CD14-positive monocyte (primary cell): ENCODE measurements around the gene NOCT. TPM values are rescaled to one million over a fixed set of nuclear protein-coding genes. Genes with fewer than 3 reads are reported as not detected.
A peak's percentile ranks its signal among the peaks of the same experiment; 100 is the strongest.

Source experiments
- DNase-seq, 3 donors: peaks; one replicate each; pipeline ENCODE4 v3.0.0-alpha.2; 2011 to 2022
- H2AFZ ChIP-seq: 2 replicates; pipeline ENCODE4 v1.6.0; 2012; ENCODE audit warnings: mild to moderate bottlenecking, low read depth, low read length, inconsistent platforms; ENCODE audit not compliant: insufficient read depth, poor library complexity, severe bottlenecking
- H3K27ac ChIP-seq, 2 donors: 1 replicate in 1 of 2; 2 replicates in 1 of 2; pipeline ENCODE4 v1.5.1; 2012 to 2013; ENCODE audit warnings: low read length in 2 of 2, control low read depth in 1 of 2, inconsistent platforms in 1 of 2, low read depth in 1 of 2, mild to moderate bottlenecking in 1 of 2
- H3K27me3 ChIP-seq, 2 donors: one replicate each; pipeline versions ENCODE4 v1.6.0 to v1.6.1; 2011 to 2013; ENCODE audit warnings: low read length in 2 of 2; ENCODE audit not compliant: control insufficient read depth in 2 of 2, insufficient read depth in 2 of 2
- H3K36me3 ChIP-seq, 2 donors: replicated peaks in 1 of 2; 1 replicate in 1 of 2; 2 replicates in 1 of 2; pipeline versions ENCODE4 v1.5.1 to v1.6.1; 2012 to 2013; ENCODE audit warnings: low read length in 2 of 2, control low read depth in 1 of 2, inconsistent platforms in 1 of 2, mild to moderate bottlenecking in 1 of 2; ENCODE audit not compliant: insufficient read depth in 2 of 2, control insufficient read depth in 1 of 2
- H3K4me1 ChIP-seq, 2 donors: 1 replicate in 1 of 2; 2 replicates in 1 of 2; pipeline versions ENCODE4 v1.5.1 to v1.6.1; 2012 to 2013; ENCODE audit warnings: low read length in 2 of 2, control low read depth in 1 of 2, inconsistent platforms in 1 of 2, mild to moderate bottlenecking in 1 of 2, moderate library complexity in 1 of 2; ENCODE audit not compliant: insufficient read depth in 2 of 2, control insufficient read depth in 1 of 2
- H3K4me2 ChIP-seq: replicated peaks from 2 replicates; pipeline ENCODE3; 2012; ENCODE audit warnings: low read length, moderate library complexity, mild to moderate bottlenecking; ENCODE audit not compliant: poor library complexity, severe bottlenecking; ENCODE audit errors: extremely low read depth
- H3K4me3 ChIP-seq, 3 experiments: fragments of 200-600 bp in 1 of 3; sonication (generic) in 1 of 3; replicated peaks in 1 of 3; 1 replicate in 2 of 3; 2 replicates in 1 of 3; pipeline ENCODE4 v1.5.1; 2011 to 2013; ENCODE audit warnings: low read length in 3 of 3, mild to moderate bottlenecking in 3 of 3, control low read depth in 2 of 3, low read depth in 2 of 3, inconsistent platforms in 1 of 3, moderate library complexity in 1 of 3
- H3K79me2 ChIP-seq: 2 replicates; pipeline ENCODE4 v1.6.0; 2012; ENCODE audit warnings: mild to moderate bottlenecking, control low read depth, inconsistent platforms, low read length, moderate library complexity; ENCODE audit not compliant: insufficient read depth
- H3K9ac ChIP-seq: 2 replicates; pipeline ENCODE4 v1.6.0; 2017; ENCODE audit warnings: low read length, mild to moderate bottlenecking; ENCODE audit not compliant: insufficient read depth, poor library complexity, severe bottlenecking
- H3K9me3 ChIP-seq, 2 donors: replicated peaks in 1 of 2; 1 replicate in 1 of 2; 2 replicates in 1 of 2; pipeline versions ENCODE4 v1.5.1 to v1.6.1; 2012 to 2013; ENCODE audit warnings: low read length in 2 of 2, control low read depth in 1 of 2; ENCODE audit not compliant: control insufficient read depth in 1 of 2, insufficient read depth in 1 of 2
- H4K20me1 ChIP-seq: 2 replicates; pipeline ENCODE4 v1.6.0; 2012; ENCODE audit warnings: mild to moderate bottlenecking, low read length, control low read depth, moderate library complexity; ENCODE audit not compliant: insufficient read depth
- H3K27ac Mint-ChIP-seq, 7 donors: one replicate each; pipeline ENCODE4 v1.8.0; 2020; ENCODE audit warnings: mild to moderate bottlenecking in 7 of 7, mixed read lengths in 7 of 7, moderate library complexity in 6 of 7, inconsistent platforms in 2 of 7
- H3K27me3 Mint-ChIP-seq, 3 donors: one replicate each; pipeline ENCODE4 v1.8.0; 2021 to 2022; ENCODE audit warnings: low read depth in 3 of 3, mild to moderate bottlenecking in 3 of 3, mixed read lengths in 3 of 3, moderate library complexity in 3 of 3, inconsistent platforms in 1 of 3
- H3K36me3 Mint-ChIP-seq, 2 donors: one replicate each; pipeline ENCODE4 v1.8.0; 2020; ENCODE audit warnings: mixed read lengths in 2 of 2, inconsistent platforms in 1 of 2, mild to moderate bottlenecking in 1 of 2
- H3K4me1 Mint-ChIP-seq: one replicate; pipeline ENCODE4 v1.8.0; 2020; ENCODE audit warnings: mild to moderate bottlenecking, mixed read lengths
- H3K4me3 Mint-ChIP-seq, 2 donors: one replicate each; pipeline ENCODE4 v1.8.0; 2020; ENCODE audit warnings: mild to moderate bottlenecking in 2 of 2, mixed read lengths in 2 of 2, moderate library complexity in 1 of 2
- H3K9me3 Mint-ChIP-seq, 7 donors: one replicate each; pipeline ENCODE4 v1.8.0; 2020 to 2022; ENCODE audit warnings: mixed read lengths in 7 of 7, mild to moderate bottlenecking in 6 of 7, moderate library complexity in 6 of 7, inconsistent platforms in 2 of 7
- WGBS: methylation state at CpG from one replicate; pipeline ENCODE4 v1.1.5; 2013; ENCODE audit warnings: missing lambda C conversion rate; ENCODE audit not compliant: insufficient coverage; 5-methylcytosine and 5-hydroxymethylcytosine counted together
- intact Hi-C, 2 donors: fragments of 100-400 bp; cut with micrococcal nuclease; formaldehyde crosslinking; loops; one replicate each; pipeline versions ENCODE4 v1.15.0 to v1.15.1; 2023
- polyA plus RNA-seq, 3 donors: library from polyadenylated mRNA; depleted of rRNA in 1 of 3; unstranded in 2 of 3; stranded (reverse) in 1 of 3; fragments of 300-500 nt in 2 of 3; fragments of >200 nt in 1 of 3; fragmentation: Illumina TruSeq in 2 of 3; gene quantifications; 1 replicate in 2 of 3; 2 replicates in 1 of 3; pipeline ENCODE4 v1.2.3, GENCODE V29; 2012 to 2021
- TF ChIP-seq, protein P1 (sequence below): fragments of 200-600 bp; IDR thresholded peaks from one replicate; pipeline ENCODE4 v1.8.0; 2022; ENCODE audit warnings: antibody characterized with exemption, mild to moderate bottlenecking

NOCT gene
- polyA plus RNA-seq, 3 donors: 0.54 to 31.5 (median 0.89) TPM

DNA sequence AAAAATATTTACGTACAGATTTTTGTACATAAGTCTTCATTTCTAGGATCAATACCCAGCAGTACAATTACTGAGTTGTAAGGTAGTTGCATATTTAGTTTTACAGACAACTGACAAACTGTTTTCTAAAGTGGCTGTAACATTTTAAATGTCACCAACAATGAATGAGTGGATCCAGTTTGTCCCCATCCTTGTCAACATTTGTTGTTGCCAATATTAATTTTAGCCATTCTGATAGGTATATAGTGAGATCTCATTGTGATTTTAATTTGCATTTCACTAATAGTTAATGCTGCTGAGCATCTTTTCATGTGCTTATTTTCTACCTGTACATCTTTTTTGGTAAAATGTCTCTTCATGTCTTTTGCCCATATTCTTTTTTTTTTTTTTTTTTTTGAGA is 30.9 kb upstream of the NOCT start:
- Mint-ChIP-seq H3K9me3 (peaks cover 0 to 3% (median 0%) of the 10 kb centered on the region in 7 donors), H3K4me1 (peaks cover 20% of the 10 kb centered on the region), H3K27ac (no peak overlapping the region), H3K36me3 (no peaks in the 10 kb centered on the region), H3K4me3 (no peak overlapping the region), H3K27me3 (peaks cover 0 to 1% (median 0%) of the 10 kb centered on the region in 3 donors)
- Histone ChIP-seq H3K27ac (no peak overlapping the region), H4K20me1 (no peaks in the 10 kb centered on the region), H3K9me3 (no peaks in the 10 kb centered on the region), H3K27me3 (no peaks in the 10 kb centered on the region), H3K9ac (no peak overlapping the region), H3K4me2 (no peak overlapping the region), H2AFZ (no peak overlapping the region), H3K4me3 (no peak overlapping the region), H3K79me2 (no peaks in the 10 kb centered on the region), H3K36me3 (no peaks in the 10 kb centered on the region), H3K4me1 (peaks cover 24 to 27% of the 10 kb centered on the region in 2 donors)
- no CpG with 5 or more reads among the region's 1 CpG for WGBS
- TF ChIP-seq, protein P1, sequence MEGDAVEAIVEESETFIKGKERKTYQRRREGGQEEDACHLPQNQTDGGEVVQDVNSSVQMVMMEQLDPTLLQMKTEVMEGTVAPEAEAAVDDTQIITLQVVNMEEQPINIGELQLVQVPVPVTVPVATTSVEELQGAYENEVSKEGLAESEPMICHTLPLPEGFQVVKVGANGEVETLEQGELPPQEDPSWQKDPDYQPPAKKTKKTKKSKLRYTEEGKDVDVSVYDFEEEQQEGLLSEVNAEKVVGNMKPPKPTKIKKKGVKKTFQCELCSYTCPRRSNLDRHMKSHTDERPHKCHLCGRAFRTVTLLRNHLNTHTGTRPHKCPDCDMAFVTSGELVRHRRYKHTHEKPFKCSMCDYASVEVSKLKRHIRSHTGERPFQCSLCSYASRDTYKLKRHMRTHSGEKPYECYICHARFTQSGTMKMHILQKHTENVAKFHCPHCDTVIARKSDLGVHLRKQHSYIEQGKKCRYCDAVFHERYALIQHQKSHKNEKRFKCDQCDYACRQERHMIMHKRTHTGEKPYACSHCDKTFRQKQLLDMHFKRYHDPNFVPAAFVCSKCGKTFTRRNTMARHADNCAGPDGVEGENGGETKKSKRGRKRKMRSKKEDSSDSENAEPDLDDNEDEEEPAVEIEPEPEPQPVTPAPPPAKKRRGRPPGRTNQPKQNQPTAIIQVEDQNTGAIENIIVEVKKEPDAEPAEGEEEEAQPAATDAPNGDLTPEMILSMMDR: no peak
- intact Hi-C loops: loop anchor here in 1 of 2 donors (5.0 kb wide), 1 partner anchor 33 kb away; the partner anchor contains the start of gene NOCT
- DNase-seq: no peak

DNA sequence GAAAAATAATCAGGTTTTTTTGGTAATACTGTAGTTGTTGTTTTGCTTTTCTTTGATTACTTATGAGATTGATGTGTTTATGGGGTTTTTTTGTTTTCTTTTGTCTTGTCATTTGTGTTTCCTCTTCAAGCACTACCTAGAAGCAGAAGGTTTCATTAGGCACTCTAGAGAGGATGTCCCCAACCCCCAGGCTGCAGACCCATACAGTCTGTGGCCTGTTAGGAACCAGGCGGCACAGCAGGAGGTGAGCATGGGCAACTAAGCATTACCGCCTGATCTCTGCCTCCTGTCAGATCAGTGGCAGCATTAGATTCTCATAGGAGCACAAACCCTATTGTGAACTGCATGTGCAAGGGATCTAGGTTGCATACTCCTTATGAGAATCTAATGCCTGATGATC is 22.9 kb upstream of the NOCT start:
- Mint-ChIP-seq H3K27ac (peak overlapping the region in 2 of 7 donors; percentile 47 to 72), H3K9me3 (peaks cover 0 to 3% (median 0%) of the 10 kb centered on the region in 7 donors), H3K4me1 (peaks cover 12% of the 10 kb centered on the region), H3K27me3 (no peaks in the 10 kb centered on the region), H3K4me3 (no peak overlapping the region), H3K36me3 (no peaks in the 10 kb centered on the region)
- H2AFZ ChIP-seq: no peak overlapping the region
- intact Hi-C loops: no loop called here
- H3K79me2 ChIP-seq: no peaks in the 10 kb centered on the region
- H3K9me3 ChIP-seq: no peaks in the 10 kb centered on the region
- peaks cover 6 to 10% of the 10 kb centered on the region in 2 donors for H3K4me1 ChIP-seq
- no peak overlapping the region for H3K9ac ChIP-seq
- no peaks in the 10 kb centered on the region for H3K27me3 ChIP-seq
- no peaks in the 10 kb centered on the region for H4K20me1 ChIP-seq
- no peaks in the 10 kb centered on the region for H3K36me3 ChIP-seq
- no peak overlapping the region for H3K4me2 ChIP-seq
- WGBS: 83% methylated on average over 1 of the region's 2 CpGs
- no peak overlapping the region for H3K4me3 ChIP-seq
- TF ChIP-seq, protein P1: no peak
- H3K27ac ChIP-seq: no peak overlapping the region
- DNase-seq: no peak
